HG03571 (cell line): ENCODE data around the gene MIDN.
"Not testable (repeated sequence)": the region's sequence is repeated elsewhere in the genome, so short reads cannot be mapped to it uniquely, and the experiment has no call there.

Experiments
- ATAC-seq: cut with Tn5 transposase; IDR thresholded peaks from one replicate; pipeline ENCODE4 v1.9.1; 2021; ENCODE audit not compliant: unreplicated experiment

The MIDN gene

DNA sequence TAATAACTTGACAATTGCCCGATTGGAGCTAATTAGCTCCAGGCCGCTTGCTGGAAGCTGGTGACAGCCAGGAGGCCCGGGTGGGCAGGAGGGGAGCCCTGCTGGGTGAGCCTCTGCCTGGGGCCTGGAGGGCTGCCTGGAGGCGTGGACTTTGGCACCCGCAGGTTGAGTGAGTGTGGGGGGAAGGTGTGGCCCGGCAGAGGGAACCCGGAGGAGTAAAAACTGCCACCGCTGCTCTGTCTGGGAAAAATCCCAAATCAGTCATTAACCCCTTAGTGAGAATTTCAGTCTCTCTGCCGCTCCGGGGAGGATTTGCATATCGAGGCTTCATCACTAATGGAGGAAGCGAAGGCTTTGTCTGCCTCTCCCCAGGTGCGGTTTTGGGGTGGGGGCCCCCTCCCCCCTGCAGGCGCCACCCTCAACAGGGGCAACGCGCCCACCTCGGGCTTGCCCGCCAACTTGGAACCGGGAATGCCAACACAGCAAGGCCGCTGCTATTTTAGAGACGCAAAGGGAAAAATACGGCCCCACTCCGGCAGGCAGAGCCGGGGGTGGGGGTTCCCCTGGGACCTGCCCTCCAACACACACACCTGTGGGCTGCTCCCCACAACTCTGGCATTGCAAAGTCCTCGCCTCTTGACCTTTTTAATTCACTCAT is 43.5 kb downstream of the MIDN start:
- no peak for ATAC-seq

- ATAC-seq: no peak
Measured at GRCh38 chr19:1292419-1293151, 44.2 kb downstream of the MIDN start.

DNA sequence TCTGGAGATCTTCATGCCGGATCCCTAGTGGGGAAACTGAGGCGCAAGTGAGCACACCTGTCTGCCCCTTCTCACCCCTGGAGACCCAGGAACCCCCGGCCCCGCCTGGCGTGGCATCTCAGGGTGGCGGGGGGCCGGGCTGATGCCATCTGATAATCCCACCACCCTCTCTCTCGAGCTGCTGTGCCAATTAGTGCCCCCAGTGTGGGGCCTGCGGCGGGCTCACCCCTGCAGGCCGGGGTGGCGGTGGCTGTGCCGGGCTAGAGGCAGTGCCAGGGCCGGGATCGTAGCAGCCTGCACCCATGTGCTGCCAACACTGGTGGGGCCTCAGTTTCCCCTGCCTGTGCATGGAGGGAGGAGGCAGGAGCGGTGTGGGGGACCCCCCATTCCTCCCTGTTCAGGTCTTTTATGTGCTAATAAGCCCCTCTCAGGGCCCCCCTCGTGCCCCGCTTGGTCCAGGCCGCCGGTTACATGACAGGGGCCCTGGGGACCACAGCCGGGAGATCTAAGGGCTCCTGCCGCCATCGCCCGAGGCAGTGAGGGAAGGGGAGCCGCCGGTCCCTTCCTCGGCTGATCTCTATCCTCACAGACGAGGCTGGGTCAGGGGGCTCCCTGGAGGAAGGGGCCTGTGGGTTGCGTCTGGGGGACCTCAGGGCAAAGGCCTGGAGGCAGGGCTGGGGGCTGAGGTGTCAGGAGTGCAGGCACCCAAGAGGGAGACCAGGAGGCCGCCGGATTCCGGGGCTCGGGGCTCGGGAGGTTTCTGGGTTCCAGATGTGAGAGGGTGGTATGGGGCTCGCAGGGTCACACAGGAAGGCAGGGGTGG is 45.6 kb downstream of the MIDN start:
- no peak for ATAC-seq

DNA sequence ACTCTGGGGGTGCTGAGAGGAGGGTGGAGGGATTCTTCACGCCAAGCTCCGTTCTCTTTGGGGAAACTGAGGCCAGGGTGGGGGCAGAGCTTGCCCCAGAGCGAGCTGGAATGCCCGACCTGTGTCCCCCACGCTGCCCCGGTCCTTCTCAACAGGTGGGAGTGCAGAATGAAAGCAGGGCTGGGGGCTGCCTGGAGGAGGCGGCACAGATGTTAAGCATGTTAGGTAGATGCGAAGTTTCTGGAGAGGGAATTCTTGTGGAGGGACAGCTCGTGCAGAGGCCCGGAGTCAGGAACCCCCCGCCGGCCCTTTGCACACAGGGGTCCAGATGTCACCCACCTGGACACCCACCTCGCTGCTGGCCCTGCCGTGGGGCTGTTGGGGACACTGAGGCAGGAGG is 46.3 kb downstream of the MIDN start:
- ATAC-seq: no peak

- ATAC-seq: no peak
Measured at GRCh38 chr19:1295169-1296012, 47.0 kb downstream of the MIDN start.

DNA sequence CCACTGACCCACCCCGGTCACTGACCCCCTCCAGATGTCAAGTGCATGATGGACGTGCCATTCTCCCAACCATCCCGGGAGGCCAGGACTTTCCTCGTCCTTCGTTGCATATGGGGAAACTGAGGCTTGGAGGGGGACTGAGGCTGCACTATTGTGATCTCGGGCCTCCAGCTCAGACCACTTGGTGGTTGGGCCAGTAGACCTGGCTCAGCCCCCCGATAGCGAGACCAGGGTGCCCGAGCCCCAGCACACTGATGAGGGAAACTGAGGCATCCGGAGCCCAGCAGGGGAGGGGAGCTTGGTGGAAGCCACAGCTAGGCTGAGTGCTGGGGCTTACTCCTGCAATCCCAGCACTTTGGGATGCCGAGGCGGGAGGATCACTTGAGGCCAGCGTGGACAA is 47.7 kb downstream of the MIDN start:
- ATAC-seq: no peak

GRCh38 chr19:1296575-1297271 is 48.3 kb downstream of the MIDN start:
- no peak for ATAC-seq

GRCh38 chr19:1298235-1298634 is 49.9 kb downstream of the MIDN start:
- ATAC-seq: no peak

- no peak for ATAC-seq
Measured at GRCh38 chr19:1299801-1300200, 51.4 kb downstream of the MIDN start.

- no peak for ATAC-seq
Measured at GRCh38 chr19:1300744-1301490, 52.5 kb downstream of the MIDN start.

GRCh38 chr19:1302533-1303239 is 54.3 kb downstream of the MIDN start:
- ATAC-seq: no peak

DNA sequence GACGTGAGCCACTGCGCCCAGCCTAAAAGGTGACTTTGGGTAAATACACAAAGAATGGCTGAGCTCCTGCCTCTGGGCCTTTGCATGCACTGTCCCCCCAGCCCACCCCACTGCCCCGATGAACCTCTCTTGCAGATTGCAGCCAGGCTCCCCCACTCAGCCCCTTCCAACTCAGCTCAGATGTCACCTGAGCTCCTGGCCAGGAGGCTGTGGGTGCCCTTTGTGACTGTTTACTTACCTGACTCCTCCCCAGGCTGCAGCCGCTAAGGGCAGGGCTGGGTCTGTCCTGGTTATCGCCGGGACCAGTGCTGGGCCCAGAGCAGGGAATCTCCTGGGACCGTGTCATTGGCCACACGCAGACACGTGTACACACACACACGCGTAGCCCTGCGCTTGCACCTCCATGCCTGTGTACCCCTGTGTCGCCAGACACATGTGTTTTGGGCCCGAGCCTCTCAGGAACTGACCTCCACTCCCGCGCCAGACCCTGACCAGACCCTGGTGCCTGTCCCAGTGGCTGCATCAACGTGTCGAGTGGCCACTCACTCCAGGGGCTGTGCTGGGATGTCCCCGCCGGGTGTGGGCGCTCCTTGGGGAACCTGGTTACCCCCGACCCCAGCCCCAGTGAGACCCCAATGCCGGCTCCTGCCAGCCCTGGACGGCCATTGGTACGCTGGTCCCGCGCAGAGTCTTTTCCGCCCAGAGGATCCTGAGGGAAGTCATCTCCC is 56.0 kb downstream of the MIDN start:
- no peak for ATAC-seq

DNA sequence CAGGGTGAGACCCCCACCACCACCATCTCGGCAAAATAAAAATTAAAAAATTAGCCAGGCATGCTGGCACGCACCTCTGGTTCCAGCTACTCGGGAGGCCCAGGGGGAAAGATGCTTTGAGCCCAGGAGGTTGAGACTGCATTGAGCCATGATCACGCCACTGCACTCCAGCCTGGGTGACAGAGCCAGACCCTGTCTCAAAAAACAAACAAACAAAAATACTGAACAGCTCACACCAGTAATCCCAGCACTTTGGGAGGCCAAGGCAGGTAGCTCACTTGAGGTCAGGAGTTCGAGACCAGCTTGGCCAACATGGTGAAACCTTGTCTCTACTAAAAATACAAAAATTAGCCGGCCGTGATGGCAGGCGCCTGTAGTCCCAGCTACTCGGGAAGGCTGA is 57.0 kb downstream of the MIDN start:
- not testable (repeated sequence) for ATAC-seq

DNA sequence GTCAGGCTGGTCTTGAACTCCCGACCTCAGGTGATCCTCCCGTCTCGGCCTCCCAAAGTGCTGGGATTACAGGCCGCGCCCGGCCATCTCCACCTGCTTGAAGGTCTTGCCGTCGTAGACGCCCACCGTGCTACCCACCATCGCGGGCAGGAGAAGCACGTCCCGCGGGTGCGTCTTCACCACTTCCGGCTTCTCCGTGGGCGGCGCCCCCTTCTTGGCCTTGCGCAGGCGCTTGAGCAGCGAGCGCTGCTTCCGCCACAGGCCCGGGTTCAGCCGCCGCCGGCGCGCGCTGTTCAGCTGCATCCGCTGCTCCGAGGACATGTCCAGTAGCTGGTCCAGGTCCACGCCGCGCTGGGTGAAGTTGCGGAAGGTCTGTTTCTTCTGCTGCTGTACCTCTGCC is 58.9 kb downstream of the MIDN start:
- ATAC-seq: no peak

- no peak for ATAC-seq
Measured at GRCh38 chr19:1307755-1308303, 59.4 kb downstream of the MIDN start.

- ATAC-seq: no peak
Measured at GRCh38 chr19:1308718-1309117, 60.3 kb downstream of the MIDN start.
